Fibroblast of lung (primary cell): ENCODE results near the gene PLVAP. TPM values are rescaled to one million over a fixed set of nuclear protein-coding genes. Genes with fewer than 3 reads are reported as not detected.
A peak's percentile ranks its signal among the peaks of the same experiment; 100 is the strongest.

Experiments used
- DNase-seq, 2 donors: peaks; one replicate each; pipeline versions ENCODE4 v3.0.0 to v3.0.0-alpha.2; 2010; ENCODE audit warnings: low read depth in 2 of 2
- H2AFZ ChIP-seq: 2 replicates; pipeline ENCODE4 v1.5.1; 2012; ENCODE audit warnings: low read length, control low read depth, inconsistent platforms
- H3K27ac ChIP-seq: 2 replicates; pipeline ENCODE4 v1.5.1; 2011; ENCODE audit warnings: low read length, control low read depth; ENCODE audit not compliant: insufficient read depth
- H3K27me3 ChIP-seq: 2 replicates; pipeline ENCODE4 v1.5.1; 2011; ENCODE audit warnings: mild to moderate bottlenecking, low read length; ENCODE audit not compliant: control insufficient read depth, insufficient read depth
- H3K36me3 ChIP-seq: 2 replicates; pipeline ENCODE4 v1.5.1; 2011; ENCODE audit warnings: low read length; ENCODE audit not compliant: control insufficient read depth, insufficient read depth
- H3K4me1 ChIP-seq: 2 replicates; pipeline ENCODE4 v1.5.1; 2011; ENCODE audit warnings: low read length; ENCODE audit not compliant: control insufficient read depth, insufficient read depth; ENCODE audit errors: extremely low read depth
- H3K4me2 ChIP-seq: 2 replicates; pipeline ENCODE4 v1.5.1; 2011; ENCODE audit warnings: low read length, control low read depth; ENCODE audit not compliant: insufficient read depth; ENCODE audit errors: extremely low read depth
- H3K4me3 ChIP-seq, 4 experiments: fragments of 200-600 bp in 1 of 4; sonication (generic) in 1 of 4; replicated peaks in 1 of 4; 2 replicates each; pipeline ENCODE4 v1.5.1; 2011 to 2016; ENCODE audit warnings: low read length in 4 of 4, low read depth in 3 of 4, mild to moderate bottlenecking in 3 of 4, control low read depth in 2 of 4, inconsistent platforms in 1 of 4, mixed read lengths in 1 of 4; ENCODE audit not compliant: insufficient read depth in 1 of 4; ENCODE audit errors: control extremely low read depth in 1 of 4
- H3K79me2 ChIP-seq: 2 replicates; pipeline ENCODE4 v1.5.1; 2012; ENCODE audit warnings: mild to moderate bottlenecking, low read length, inconsistent platforms; ENCODE audit not compliant: control insufficient read depth, insufficient read depth
- H3K9ac ChIP-seq: 2 replicates; pipeline ENCODE4 v1.5.1; 2011; ENCODE audit warnings: mild to moderate bottlenecking, low read length, control low read depth; ENCODE audit not compliant: insufficient read depth
- H3K9me3 ChIP-seq: 2 replicates; pipeline ENCODE4 v1.5.1; 2012; ENCODE audit warnings: low read depth, low read length; ENCODE audit not compliant: control insufficient read depth, insufficient read depth
- H4K20me1 ChIP-seq: 2 replicates; pipeline ENCODE4 v1.5.1; 2011; ENCODE audit warnings: low read length; ENCODE audit not compliant: control insufficient read depth, insufficient read depth; ENCODE audit errors: extremely low read depth
- EZH2 ChIP-seq: IDR thresholded peaks from 2 replicates; pipeline ENCODE4 v1.5.1; 2012; ENCODE audit warnings: low read length, control low read depth, mild to moderate bottlenecking; ENCODE audit errors: missing control alignments
- polyA plus RNA-seq, 2 donors: library from polyadenylated mRNA; depleted of rRNA in 1 of 2; stranded (reverse) in 1 of 2; unstranded in 1 of 2; fragments of >200 nt; gene quantifications; 2 replicates each; pipeline ENCODE4 v1.2.1, GENCODE V29; 2011 to 2012; ENCODE audit warnings: missing spikeins in 1 of 2
- total RNA-seq: library from RNA; depleted of rRNA; stranded (reverse); fragments of >200 nt; gene quantifications from 2 replicates; pipeline ENCODE4 v1.2.1, GENCODE V29; 2014
- TF ChIP-seq, protein P1 (sequence below), 2 donors: IDR thresholded peaks in 1 of 2; conservative IDR thresholded peaks in 1 of 2; 1 replicate in 1 of 2; 2 replicates in 1 of 2; pipeline ENCODE4 v1.5.1; 2011 to 2012; ENCODE audit warnings: low read length in 2 of 2, control low read depth in 1 of 2, inconsistent platforms in 1 of 2, low read depth in 1 of 2, mild to moderate bottlenecking in 1 of 2

PLVAP gene
- total and polyA plus RNA-seq, 2 donors (not counting 1 experiment from before 2014, with no cell fraction given), result not detected

DNA sequence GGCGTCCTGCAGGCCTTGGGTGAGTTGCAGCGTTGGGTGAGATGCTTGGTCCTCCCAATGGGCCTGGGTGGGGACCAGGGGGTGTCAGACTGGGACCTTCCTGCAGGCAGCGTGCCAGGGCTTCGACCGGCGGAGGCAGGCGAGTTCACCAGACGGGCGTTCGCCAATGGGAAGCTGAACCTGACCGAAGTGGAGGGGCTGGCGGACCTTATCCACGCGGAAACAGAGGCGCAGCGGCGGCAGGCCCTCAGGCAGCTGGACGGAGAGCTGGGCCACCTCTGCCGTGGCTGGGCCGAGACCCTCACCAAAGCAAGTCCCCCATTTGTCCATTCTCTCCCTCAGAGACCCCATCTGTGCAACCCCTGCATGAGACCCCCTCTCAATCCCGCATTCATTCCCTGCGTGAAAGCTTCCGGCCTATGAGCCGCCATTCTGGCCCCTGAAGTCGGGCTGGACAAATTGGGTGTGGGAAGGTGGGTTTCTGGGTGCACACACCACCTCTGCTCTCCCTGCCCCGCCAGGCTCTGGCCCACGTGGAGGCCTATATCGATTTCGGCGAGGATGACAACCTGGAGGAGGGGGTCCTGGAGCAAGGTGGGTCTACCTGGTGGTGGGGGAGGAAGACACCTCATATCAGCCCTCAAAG is 38.6 kb downstream of the PLVAP start:
- Histone ChIP-seq H3K79me2 (no peaks in the 10 kb centered on the region), H3K9ac (peak overlapping the region; percentile 54), H3K27ac (no peak overlapping the region), H2AFZ (no peak overlapping the region), H3K4me2 (peak overlapping the region; percentile 82), H3K36me3 (peaks cover 3% of the 10 kb centered on the region), H3K4me1 (peaks cover 3% of the 10 kb centered on the region), H3K4me3 (peak overlapping the region; percentile 77 to 98 (median 88)), H3K27me3 (no peaks in the 10 kb centered on the region), H3K9me3 (no peaks in the 10 kb centered on the region), H4K20me1 (no peaks in the 10 kb centered on the region)
- no peak for DNase-seq
- TF ChIP-seq EZH2, result no peak
- TF ChIP-seq, protein P1, sequence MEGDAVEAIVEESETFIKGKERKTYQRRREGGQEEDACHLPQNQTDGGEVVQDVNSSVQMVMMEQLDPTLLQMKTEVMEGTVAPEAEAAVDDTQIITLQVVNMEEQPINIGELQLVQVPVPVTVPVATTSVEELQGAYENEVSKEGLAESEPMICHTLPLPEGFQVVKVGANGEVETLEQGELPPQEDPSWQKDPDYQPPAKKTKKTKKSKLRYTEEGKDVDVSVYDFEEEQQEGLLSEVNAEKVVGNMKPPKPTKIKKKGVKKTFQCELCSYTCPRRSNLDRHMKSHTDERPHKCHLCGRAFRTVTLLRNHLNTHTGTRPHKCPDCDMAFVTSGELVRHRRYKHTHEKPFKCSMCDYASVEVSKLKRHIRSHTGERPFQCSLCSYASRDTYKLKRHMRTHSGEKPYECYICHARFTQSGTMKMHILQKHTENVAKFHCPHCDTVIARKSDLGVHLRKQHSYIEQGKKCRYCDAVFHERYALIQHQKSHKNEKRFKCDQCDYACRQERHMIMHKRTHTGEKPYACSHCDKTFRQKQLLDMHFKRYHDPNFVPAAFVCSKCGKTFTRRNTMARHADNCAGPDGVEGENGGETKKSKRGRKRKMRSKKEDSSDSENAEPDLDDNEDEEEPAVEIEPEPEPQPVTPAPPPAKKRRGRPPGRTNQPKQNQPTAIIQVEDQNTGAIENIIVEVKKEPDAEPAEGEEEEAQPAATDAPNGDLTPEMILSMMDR (conservative IDR thresholded peaks at IDR 0.05 in 1 of 2, IDR thresholded peaks at IDR 0.05 in 1 of 2; ENCODE audit: low read depth in 1 of 2, low read length in 2 of 2), result no peak

DNA sequence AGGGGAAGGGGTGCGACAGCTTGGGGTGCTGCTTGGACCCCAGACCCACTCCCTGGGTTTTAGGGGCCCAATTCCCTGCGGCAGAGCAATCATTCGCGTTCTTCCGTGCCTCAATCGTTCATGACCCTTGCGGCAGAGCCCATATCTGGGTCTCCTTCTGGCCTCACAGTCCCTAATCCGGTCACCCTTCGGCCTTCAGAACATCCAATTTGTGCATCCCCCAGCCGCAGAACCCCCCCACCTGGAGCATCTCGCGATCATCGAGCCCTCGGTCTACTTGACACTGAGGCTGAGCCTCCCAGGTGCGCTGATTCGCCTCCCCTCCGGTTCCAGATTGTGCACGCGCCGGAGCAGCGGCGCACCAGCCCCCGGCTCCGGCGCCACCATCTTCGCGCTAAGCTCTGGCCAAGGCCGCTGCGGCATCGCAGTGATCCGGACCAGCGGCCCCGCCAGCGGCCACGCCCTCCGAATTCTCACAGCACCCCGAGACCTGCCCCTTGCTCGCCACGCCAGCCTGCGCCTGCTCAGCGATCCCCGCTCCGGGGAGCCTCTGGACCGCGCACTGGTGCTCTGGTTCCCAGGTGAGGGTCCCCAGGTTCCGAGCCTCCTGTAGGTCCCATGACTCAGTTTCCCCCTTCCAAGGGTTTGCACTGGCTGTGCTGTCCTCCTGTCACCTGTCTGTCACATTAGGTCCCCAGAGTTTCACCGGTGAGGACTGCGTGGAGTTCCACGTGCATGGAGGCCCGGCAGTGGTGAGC is 39.3 kb downstream of the PLVAP start:
- Histone ChIP-seq H3K4me3 (peak overlapping the region; percentile 77 to 98 (median 88)), H2AFZ (peak overlapping the region; percentile 77), H3K4me1 (peaks cover 3% of the 10 kb centered on the region), H4K20me1 (no peaks in the 10 kb centered on the region), H3K4me2 (peak overlapping the region; percentile 82), H3K27ac (peak overlapping the region; percentile 29), H3K79me2 (no peaks in the 10 kb centered on the region), H3K36me3 (peaks cover 3% of the 10 kb centered on the region), H3K9me3 (no peaks in the 10 kb centered on the region), H3K27me3 (no peaks in the 10 kb centered on the region), H3K9ac (peak overlapping the region; percentile 54)
- no peak for TF ChIP-seq EZH2
- TF ChIP-seq, protein P1 (conservative IDR thresholded peaks at IDR 0.05 in 1 of 2, IDR thresholded peaks at IDR 0.05 in 1 of 2; ENCODE audit: low read depth in 1 of 2, low read length in 2 of 2), result no peak
- no peak for DNase-seq

DNA sequence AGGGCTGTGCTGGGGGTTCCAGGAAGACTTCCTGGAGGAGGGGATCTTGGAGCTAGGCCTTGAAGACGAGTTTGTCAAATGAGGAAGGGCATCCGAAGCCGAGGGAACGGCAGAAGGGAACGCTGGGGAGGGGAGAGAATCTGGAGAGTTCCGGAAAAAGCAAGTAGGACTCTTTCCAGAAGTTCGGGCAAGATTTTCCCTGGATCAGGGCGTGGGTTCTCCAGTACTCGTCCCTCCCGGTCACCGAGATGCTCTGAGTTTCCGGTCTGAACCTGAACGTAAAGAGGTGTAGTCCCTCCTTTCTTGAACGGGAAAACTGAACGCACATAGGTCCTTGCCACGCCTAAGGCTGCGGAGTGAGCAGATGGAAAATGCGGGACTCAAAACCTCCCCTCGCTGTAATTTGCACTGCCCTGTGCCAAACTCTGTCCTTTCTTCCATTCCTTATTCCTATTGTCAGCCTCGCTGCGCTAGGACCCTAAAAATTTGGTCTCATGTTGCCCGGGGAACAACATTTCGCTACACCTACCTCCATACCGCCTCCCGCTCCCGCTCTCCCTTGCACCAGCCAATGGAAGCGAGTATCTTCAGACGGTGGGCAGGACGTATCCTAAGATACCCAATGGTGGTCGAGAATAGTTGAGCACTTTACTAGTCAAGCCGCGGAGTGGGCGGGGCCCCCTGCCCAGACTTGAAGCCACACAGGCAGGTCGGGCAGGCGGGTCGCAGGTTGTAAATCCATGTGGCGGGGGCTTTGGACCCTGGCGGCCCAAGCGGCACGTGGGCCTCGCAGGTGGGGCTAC is 40.1 kb downstream of the PLVAP start, which contains the start of gene GTPBP3:
Gene GTPBP3 (plus strand): TSS at position 682 of the 803 bp plus-strand sequence. CDS start 59 bp downstream, at position 741.
- H2AFZ ChIP-seq, result peak within 1 kb of the TSS; percentile 77
- peak within 1 kb of the TSS; percentile 79 for H3K27ac ChIP-seq
- peak within 1 kb of the TSS; percentile 57 for H3K9ac ChIP-seq
- H4K20me1 ChIP-seq, result no peaks in the 10 kb centered on the region
- peaks cover 3% of the 10 kb centered on the region for H3K36me3 ChIP-seq
- H3K79me2 ChIP-seq, result no peaks in the 10 kb centered on the region
- H3K4me1 ChIP-seq, result peaks cover 3% of the 10 kb centered on the region
- no peaks in the 10 kb centered on the region for H3K9me3 ChIP-seq
- peak within 1 kb of the TSS; percentile 82 to 98 (median 88) for H3K4me3 ChIP-seq
- DNase-seq, result peak; percentile 98
- TF ChIP-seq, protein P1 (conservative IDR thresholded peaks at IDR 0.05 in 1 of 2, IDR thresholded peaks at IDR 0.05 in 1 of 2; ENCODE audit: low read depth in 1 of 2, low read length in 2 of 2), result no peak
- TF ChIP-seq EZH2, result no peak
- H3K4me2 ChIP-seq, result peak within 1 kb of the TSS; percentile 82
- no peaks in the 10 kb centered on the region for H3K27me3 ChIP-seq
